H9 (cell line): Measurements from ENCODE around the gene DLG2. TPM values are rescaled to one million over a fixed set of nuclear protein-coding genes. Genes with fewer than 3 reads are reported as not detected.

Experiments used
- DNase-seq: peaks from one replicate; pipeline ENCODE4 v3.0.0-alpha.2; 2017
- H2AFZ ChIP-seq: one replicate; pipeline ENCODE4 v1.6.1; 2013; ENCODE audit warnings: mild to moderate bottlenecking, low read length, control low read depth, moderate library complexity
- H2AK5ac ChIP-seq: 2 replicates; pipeline ENCODE4 v1.6.1; 2013; ENCODE audit warnings: low read length, control low read depth, mixed read lengths; ENCODE audit not compliant: insufficient read length
- H2BK120ac ChIP-seq: one replicate; pipeline ENCODE4 v1.6.1; 2013; ENCODE audit warnings: low read depth, mild to moderate bottlenecking, low read length, control low read depth, inconsistent platforms; ENCODE audit not compliant: poor library complexity, severe bottlenecking
- H2BK12ac ChIP-seq: 2 replicates; pipeline ENCODE4 v1.6.1; 2013; ENCODE audit warnings: low read length, control low read depth, mixed read lengths, low read depth; ENCODE audit not compliant: insufficient read length
- H2BK15ac ChIP-seq: 2 replicates; pipeline ENCODE4 v1.6.1; 2013; ENCODE audit warnings: low read depth, low read length, control low read depth
- H2BK20ac ChIP-seq: one replicate; pipeline ENCODE4 v1.6.1; 2013; ENCODE audit warnings: low read depth, mild to moderate bottlenecking, low read length, control low read depth, inconsistent platforms; ENCODE audit not compliant: poor library complexity, severe bottlenecking
- H2BK5ac ChIP-seq: 2 replicates; pipeline ENCODE4 v1.6.1; 2013; ENCODE audit warnings: low read length, control low read depth, mixed read lengths; ENCODE audit not compliant: insufficient read length
- H3K14ac ChIP-seq: 2 replicates; pipeline ENCODE4 v1.6.1; 2013; ENCODE audit warnings: low read length, control low read depth; ENCODE audit not compliant: insufficient read depth
- H3K18ac ChIP-seq: 2 replicates; pipeline ENCODE4 v1.6.1; 2013; ENCODE audit warnings: low read depth, mild to moderate bottlenecking, mixed read lengths, low read length, control low read depth; ENCODE audit not compliant: insufficient read length
- H3K23ac ChIP-seq: 2 replicates; pipeline ENCODE4 v1.6.1; 2013; ENCODE audit warnings: low read length, control low read depth, mixed read lengths, low read depth; ENCODE audit not compliant: insufficient read length
- H3K23me2 ChIP-seq: 2 replicates; pipeline ENCODE4 v1.6.1; 2013; ENCODE audit warnings: low read depth, mild to moderate bottlenecking, mixed read lengths, low read length, control low read depth; ENCODE audit not compliant: insufficient read length, poor library complexity, severe bottlenecking
- H3K27ac ChIP-seq: 2 replicates; pipeline ENCODE4 v1.5.1; 2013; ENCODE audit warnings: low read length, control low read depth, mixed read lengths, low read depth; ENCODE audit not compliant: insufficient read length
- H3K27me3 ChIP-seq: 2 replicates; pipeline ENCODE4 v1.6.1; 2013; ENCODE audit warnings: low read length, control low read depth, inconsistent platforms; ENCODE audit not compliant: insufficient read depth
- H3K4ac ChIP-seq: 2 replicates; pipeline ENCODE4 v1.6.1; 2013; ENCODE audit warnings: low read depth, mild to moderate bottlenecking, control low read depth, inconsistent platforms, low read length, moderate library complexity
- H3K4me1 ChIP-seq: 2 replicates; pipeline ENCODE4 v1.6.1; 2013; ENCODE audit warnings: low read length, control low read depth, inconsistent platforms; ENCODE audit not compliant: insufficient read depth
- H3K4me2 ChIP-seq: 2 replicates; pipeline ENCODE4 v1.6.1; 2013; ENCODE audit warnings: low read length, control low read depth, mixed read lengths; ENCODE audit not compliant: insufficient read length, insufficient read depth
- H3K56ac ChIP-seq: 2 replicates; pipeline ENCODE4 v1.6.1; 2013; ENCODE audit warnings: low read depth, mild to moderate bottlenecking, mixed read lengths, low read length, control low read depth; ENCODE audit not compliant: insufficient read length
- H3K79me1 ChIP-seq: 2 replicates; pipeline ENCODE4 v1.6.1; 2013; ENCODE audit warnings: low read depth, mild to moderate bottlenecking, moderate library complexity, low read length, control low read depth, inconsistent platforms; ENCODE audit not compliant: insufficient read depth, poor library complexity, severe bottlenecking
- H3K79me2 ChIP-seq: 2 replicates; pipeline ENCODE4 v1.6.1; 2013; ENCODE audit warnings: low read length, control low read depth, inconsistent platforms; ENCODE audit not compliant: insufficient read depth
- H3K9ac ChIP-seq: 2 replicates; pipeline ENCODE4 v1.6.1; 2013; ENCODE audit warnings: low read length, control low read depth, mixed read lengths; ENCODE audit not compliant: insufficient read length; ENCODE audit errors: extremely low read depth
- H3K9me3 ChIP-seq: one replicate; pipeline ENCODE4 v1.6.1; 2013; ENCODE audit warnings: low read depth, low read length, inconsistent platforms; ENCODE audit not compliant: control insufficient read depth
- H3T11ph ChIP-seq: one replicate; pipeline ENCODE4 v1.6.1; 2013; ENCODE audit warnings: mild to moderate bottlenecking, low read length, control low read depth, inconsistent platforms
- H4K20me1 ChIP-seq: one replicate; pipeline ENCODE4 v1.6.1; 2013; ENCODE audit not compliant: control insufficient read depth, insufficient read length, insufficient read depth
- H4K5ac ChIP-seq: 2 replicates; pipeline ENCODE4 v1.6.1; 2013; ENCODE audit warnings: low read depth, mild to moderate bottlenecking, mixed read lengths, low read length, control low read depth; ENCODE audit not compliant: insufficient read length
- H4K8ac ChIP-seq: replicated peaks from 2 replicates; pipeline ENCODE4 v1.6.1; 2013; ENCODE audit warnings: low read length, control low read depth, mixed read lengths, low read depth; ENCODE audit not compliant: insufficient read length
- H4K91ac ChIP-seq: 2 replicates; pipeline ENCODE4 v1.6.1; 2013; ENCODE audit warnings: low read depth, mild to moderate bottlenecking, moderate library complexity, mixed read lengths, low read length, control low read depth; ENCODE audit not compliant: insufficient read length
- H3K27ac Mint-ChIP-seq, 3 experiments: 2 replicates in 2 of 3; 3 replicates in 1 of 3; pipeline ENCODE4 v1.8.0; 2020 to 2021; ENCODE audit warnings: mixed read lengths in 3 of 3, mild to moderate bottlenecking in 1 of 3, moderate library complexity in 1 of 3
- H3K27me3 Mint-ChIP-seq: 2 replicates; pipeline ENCODE4 v1.8.0; 2021; ENCODE audit warnings: low read depth, mild to moderate bottlenecking, moderate library complexity, mixed read lengths
- H3K36me3 Mint-ChIP-seq, 3 experiments: 2 replicates in 2 of 3; 3 replicates in 1 of 3; pipeline ENCODE4 v1.8.0; 2020 to 2021; ENCODE audit warnings: low read depth in 3 of 3, mixed read lengths in 3 of 3; ENCODE audit not compliant: insufficient read depth in 1 of 3
- H3K4me1 Mint-ChIP-seq, 2 experiments: 2 replicates each; pipeline ENCODE4 v1.8.0; 2020; ENCODE audit warnings: mixed read lengths in 2 of 2
- H3K4me3 Mint-ChIP-seq, 2 experiments: 2 replicates in 1 of 2; 3 replicates in 1 of 2; pipeline ENCODE4 v1.8.0; 2020 to 2021; ENCODE audit warnings: mild to moderate bottlenecking in 2 of 2, mixed read lengths in 2 of 2, moderate library complexity in 1 of 2
- H3K9me3 Mint-ChIP-seq, 2 experiments: 2 replicates in 1 of 2; 3 replicates in 1 of 2; pipeline ENCODE4 v1.8.0; 2020; ENCODE audit warnings: mild to moderate bottlenecking in 2 of 2, mixed read lengths in 2 of 2, moderate library complexity in 1 of 2
- CTCF ChIP-seq: fragments of 200-600 bp; sonication (generic); conservative IDR thresholded peaks from 3 replicates; pipeline ENCODE4 v1.8.0; 2021; ENCODE audit warnings: antibody characterized with exemption, mild to moderate bottlenecking
- WGBS: extraction: QIAGEN DNeasy Blood & Tissue Kit; methylation state at CpG from one replicate; pipeline ENCODE4 v1.1.7; 2013; ENCODE audit warnings: missing lambda C conversion rate, low lambda C conversion rate, mixed read lengths; ENCODE audit not compliant: insufficient read length; ENCODE audit errors: extremely low coverage; 5-methylcytosine and 5-hydroxymethylcytosine counted together
- total RNA-seq: library from RNA; stranded (reverse); gene quantifications from 2 replicates; pipeline ENCODE4 v1.2.1, GENCODE V29; 2021

Gene DLG2
- total RNA-seq, 1 experiment from 2014 or later = 8.0 TPM

GRCh38 chr11:83702796-83703195, 1924.3 kb downstream of the DLG2 start:
- no CpG with 5 or more reads among the region's 2 CpGs for WGBS
- H3K4me3 Mint-ChIP-seq = no peak overlapping the region
- DNase-seq = no peak

More at GRCh38 chr11:83702796-83703195, 1924.3 kb downstream of the DLG2 start:
- Mint-ChIP-seq H3K9me3 (no peaks in the 10 kb centered on the region), H3K36me3 (no peaks in the 10 kb centered on the region), H3K27ac (no peak overlapping the region; a peak in 1 of 7 replicates), H3K4me1 (no peaks in the 10 kb centered on the region), H3K27me3 (no peaks in the 10 kb centered on the region)
- Histone ChIP-seq H2BK15ac (no peak overlapping the region), H2BK12ac (no peak overlapping the region), H3K14ac (no peak overlapping the region), H3K27me3 (no peaks in the 10 kb centered on the region), H3K23ac (no peak overlapping the region), H3K56ac (no peak overlapping the region), H2BK120ac (no peak overlapping the region), H2AK5ac (no peak overlapping the region), H4K20me1 (no peaks in the 10 kb centered on the region), H3K79me1 (no peaks in the 10 kb centered on the region), H3K4ac (no peak overlapping the region), H3K9me3 (no peaks in the 10 kb centered on the region), H4K91ac (no peak overlapping the region), H3K18ac (no peak overlapping the region), H3K4me1 (no peaks in the 10 kb centered on the region), H4K8ac (no peak overlapping the region), H2BK5ac (no peak overlapping the region), H2BK20ac (no peak overlapping the region), H3T11ph (no peak overlapping the region), H3K79me2 (no peaks in the 10 kb centered on the region), H3K9ac (no peak overlapping the region), H3K23me2 (no peaks in the 10 kb centered on the region), H3K27ac (no peak overlapping the region), H3K4me2 (no peak overlapping the region), H4K5ac (no peak overlapping the region), H2AFZ (no peak overlapping the region)
- no peak for TF ChIP-seq CTCF
